ENCODE data around the gene DBI.

GRCh38 chr2:119377294-119377992 lies 10.7 kb downstream of the DBI start:
- TF ChIP-seq TCF12 (IDR thresholded peaks at IDR 0.05; ENCODE audit: low read depth) (no peak), FOXM1 (IDR thresholded peaks at IDR 0.05; ENCODE audit: borderline replicate concordance, low read depth) (no peak), TEAD4 (IDR thresholded peaks at IDR 0.05) (no peak), TAF1 (IDR thresholded peaks at IDR 0.05; ENCODE audit: low read depth) (no peak), MAX (IDR thresholded peaks at IDR 0.05) (no peak), EP300 (IDR thresholded peaks at IDR 0.05; ENCODE audit: borderline replicate concordance) (no peak), CEBPB (IDR thresholded peaks at IDR 0.05) (no peak), REST (IDR thresholded peaks at IDR 0.05; ENCODE audit: low read depth) (no peak), CREB1 (IDR thresholded peaks at IDR 0.05; ENCODE audit: low read depth) (no peak), YY1 (IDR thresholded peaks at IDR 0.05; ENCODE audit: low read depth) (no peak), RAD21 (IDR thresholded peaks at IDR 0.05; ENCODE audit: low read depth) (no peak), ZBTB7A (IDR thresholded peaks at IDR 0.05; ENCODE audit: low read depth) (no peak)
